VCaP (cell line): Measurements from ENCODE around the gene EFHD1.

Source experiments
- H3K27ac ChIP-seq: fragments of 450-650 bp; 2 replicates; pipeline ENCODE4 v1.5.1; 2017
- TF ChIP-seq, protein P1 (sequence below): fragments of 450-650 bp; conservative IDR thresholded peaks from 2 replicates; pipeline ENCODE4 v1.5.1; 2017; ENCODE audit warnings: mild to moderate bottlenecking, moderate library complexity

EFHD1 gene

DNA sequence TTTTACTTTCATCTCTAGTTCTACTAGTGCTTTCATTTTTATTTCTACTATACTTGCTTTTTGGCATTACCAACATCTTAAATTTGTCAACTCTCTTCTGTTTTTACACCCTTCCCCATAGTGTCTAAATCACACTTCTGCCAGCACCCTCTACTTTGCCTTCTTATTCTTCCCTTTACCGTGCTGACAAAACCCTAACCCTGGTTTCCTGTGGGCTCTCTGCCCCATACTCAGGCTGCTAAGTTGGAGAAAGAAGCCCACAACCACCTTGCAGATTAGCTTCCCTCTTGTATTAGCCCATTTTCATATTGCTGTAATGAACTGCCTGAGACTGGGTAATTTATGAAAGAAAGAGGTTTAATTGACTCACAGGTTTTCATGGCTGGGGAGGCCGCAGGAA lies 88.5 kb downstream of the EFHD1 start:
- H3K27ac ChIP-seq, result peak overlapping the region; percentile 37; the same call in 1 of the 2 replicates
- TF ChIP-seq, protein P1, sequence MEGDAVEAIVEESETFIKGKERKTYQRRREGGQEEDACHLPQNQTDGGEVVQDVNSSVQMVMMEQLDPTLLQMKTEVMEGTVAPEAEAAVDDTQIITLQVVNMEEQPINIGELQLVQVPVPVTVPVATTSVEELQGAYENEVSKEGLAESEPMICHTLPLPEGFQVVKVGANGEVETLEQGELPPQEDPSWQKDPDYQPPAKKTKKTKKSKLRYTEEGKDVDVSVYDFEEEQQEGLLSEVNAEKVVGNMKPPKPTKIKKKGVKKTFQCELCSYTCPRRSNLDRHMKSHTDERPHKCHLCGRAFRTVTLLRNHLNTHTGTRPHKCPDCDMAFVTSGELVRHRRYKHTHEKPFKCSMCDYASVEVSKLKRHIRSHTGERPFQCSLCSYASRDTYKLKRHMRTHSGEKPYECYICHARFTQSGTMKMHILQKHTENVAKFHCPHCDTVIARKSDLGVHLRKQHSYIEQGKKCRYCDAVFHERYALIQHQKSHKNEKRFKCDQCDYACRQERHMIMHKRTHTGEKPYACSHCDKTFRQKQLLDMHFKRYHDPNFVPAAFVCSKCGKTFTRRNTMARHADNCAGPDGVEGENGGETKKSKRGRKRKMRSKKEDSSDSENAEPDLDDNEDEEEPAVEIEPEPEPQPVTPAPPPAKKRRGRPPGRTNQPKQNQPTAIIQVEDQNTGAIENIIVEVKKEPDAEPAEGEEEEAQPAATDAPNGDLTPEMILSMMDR, result no peak

DNA sequence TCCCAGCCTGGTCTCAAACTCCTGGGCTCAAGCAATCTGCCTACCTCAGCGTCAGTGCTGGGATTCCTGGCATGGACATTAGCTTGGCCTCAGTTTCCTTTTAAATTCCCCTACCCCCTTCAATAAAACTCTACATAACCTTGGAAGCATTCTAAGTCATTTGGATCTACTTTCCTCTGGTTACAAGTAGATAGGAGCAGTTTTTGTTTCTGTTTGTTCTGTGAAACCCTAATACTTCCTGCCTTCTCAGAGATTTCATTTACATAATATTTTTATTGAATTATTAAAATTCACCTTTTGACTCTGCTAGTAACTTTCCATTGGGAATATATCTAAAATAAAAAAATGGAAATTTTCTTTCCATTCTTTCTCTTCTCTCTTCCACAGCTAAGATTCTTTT lies 89.6 kb downstream of the EFHD1 start:
- H3K27ac ChIP-seq, result peak overlapping the region; percentile 37; the same call in 1 of the 2 replicates
- TF ChIP-seq, protein P1, result no peak

DNA sequence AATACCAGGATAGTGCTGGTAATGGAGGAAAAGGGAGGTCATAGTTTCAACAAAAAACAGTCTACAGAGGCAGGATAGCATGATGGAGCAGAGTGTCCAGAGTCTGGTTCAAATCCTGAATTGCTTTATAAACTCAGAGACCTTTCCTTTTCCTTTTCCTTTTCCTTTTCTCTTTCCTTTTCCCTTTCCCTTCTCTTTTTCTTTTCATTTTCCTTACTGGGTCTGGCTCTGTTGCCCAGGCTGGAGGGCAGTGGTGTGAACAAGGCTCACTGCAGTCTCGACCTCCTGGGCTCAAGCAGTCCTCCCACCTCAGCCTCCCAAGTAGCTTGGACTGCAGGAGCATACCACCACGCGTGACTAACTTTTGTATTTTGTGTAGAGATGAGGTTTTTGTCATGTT lies 95.4 kb downstream of the EFHD1 start:
- TF ChIP-seq, protein P1, result no peak
- no peak overlapping the region for H3K27ac ChIP-seq

DNA sequence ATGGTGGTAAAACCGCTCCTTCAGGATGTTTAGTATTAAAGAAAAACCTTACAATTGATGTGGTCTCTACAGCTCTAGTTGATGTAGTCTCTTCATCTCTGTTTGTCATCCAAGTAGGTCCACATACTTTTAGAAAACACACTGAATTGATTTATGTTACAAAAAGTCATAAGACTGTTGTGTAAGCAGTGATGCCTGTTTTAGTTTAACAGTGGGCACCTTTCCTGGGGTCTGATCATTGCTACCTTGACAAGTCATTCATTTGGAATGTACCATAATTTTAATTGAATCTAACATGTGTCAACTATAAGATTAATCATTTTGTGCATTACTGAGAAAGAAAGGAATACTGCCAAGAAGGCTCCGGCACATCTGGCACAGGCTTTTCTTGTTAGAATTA lies 98.1 kb downstream of the EFHD1 start:
- H3K27ac ChIP-seq, result no peak overlapping the region
- TF ChIP-seq, protein P1, result no peak
